Uterus (tissue), 2 donors: ENCODE measurements around the gene LCAT.

Experiments
- CTCF ChIP-seq, 4 experiments: fragments of 200-600 bp in 2 of 4; fragments of 450-650 bp in 2 of 4; sonication (generic) in 2 of 4; IDR thresholded peaks; one replicate each; pipeline ENCODE4 v1.5.1; 2016 to 2019; ENCODE audit warnings: antibody characterized with exemption in 4 of 4, mild to moderate bottlenecking in 2 of 4, moderate library complexity in 1 of 4
- POLR2A ChIP-seq, 2 donors: fragments of 450-650 bp; IDR thresholded peaks; one replicate each; pipeline ENCODE4 v1.6.1; 2016; ENCODE audit warnings: antibody characterized with exemption in 2 of 2, mild to moderate bottlenecking in 1 of 2, moderate library complexity in 1 of 2

GRCh38 chr16:67931712-67932461 is 12.0 kb downstream of the LCAT start, which contains the start of gene CTRL:
- TF ChIP-seq POLR2A (IDR thresholded peaks at IDR 0.05) (no peak), CTCF (IDR thresholded peaks at IDR 0.05) (no peak)
